ENCODE results near the gene DISC1. TPM values are rescaled to one million over a fixed set of nuclear protein-coding genes. Genes with fewer than 3 reads are reported as not detected.

DISC1 gene
- total and polyA plus RNA-seq, 2 experiments from 2014 or later, result 2.1 to 6.5 TPM

DNA sequence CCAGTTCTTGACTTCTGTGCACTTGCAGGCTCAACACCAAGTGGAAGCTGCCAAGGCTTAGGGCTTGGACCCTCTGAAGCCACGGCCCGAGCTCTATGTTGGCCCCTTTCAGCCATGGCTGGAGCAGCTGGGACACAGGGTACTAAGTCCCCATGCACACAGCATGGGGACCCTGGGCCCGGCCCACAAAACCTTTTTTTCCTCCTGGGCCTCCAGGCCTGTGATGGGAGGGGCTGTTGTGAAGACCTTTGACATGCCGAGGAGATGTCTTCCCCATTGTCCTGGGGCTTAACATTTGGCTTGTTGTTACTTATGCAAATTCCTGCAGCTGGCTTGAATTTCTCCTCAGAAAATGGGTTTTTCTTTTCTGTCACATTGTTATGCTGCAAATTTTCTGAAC lies 59.8 kb downstream of the DISC1 start:
- no peaks in the 10 kb centered on the region for H3K27me3 ChIP-seq (ENCODE audit: insufficient read depth)
- H3F3A ChIP-seq (replicated peaks; ENCODE audit: low read depth), result no peaks in the 10 kb centered on the region
- H3K4me1 ChIP-seq (ENCODE audit: insufficient read depth), result no peaks in the 10 kb centered on the region
- H3K9me2 ChIP-seq (ENCODE audit: insufficient read depth), result peaks cover 4% of the 10 kb centered on the region; the same call in 1 of the 2 replicates
- no peak overlapping the region for H3K4me2 ChIP-seq
- H3K4me1 Mint-ChIP-seq, result peaks cover 14% of the 10 kb centered on the region
- TF ChIP-seq, protein P1, sequence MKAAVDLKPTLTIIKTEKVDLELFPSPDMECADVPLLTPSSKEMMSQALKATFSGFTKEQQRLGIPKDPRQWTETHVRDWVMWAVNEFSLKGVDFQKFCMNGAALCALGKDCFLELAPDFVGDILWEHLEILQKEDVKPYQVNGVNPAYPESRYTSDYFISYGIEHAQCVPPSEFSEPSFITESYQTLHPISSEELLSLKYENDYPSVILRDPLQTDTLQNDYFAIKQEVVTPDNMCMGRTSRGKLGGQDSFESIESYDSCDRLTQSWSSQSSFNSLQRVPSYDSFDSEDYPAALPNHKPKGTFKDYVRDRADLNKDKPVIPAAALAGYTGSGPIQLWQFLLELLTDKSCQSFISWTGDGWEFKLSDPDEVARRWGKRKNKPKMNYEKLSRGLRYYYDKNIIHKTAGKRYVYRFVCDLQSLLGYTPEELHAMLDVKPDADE (IDR thresholded peaks at IDR 0.05), result no peak
- TF ChIP-seq NANOG (IDR thresholded peaks at IDR 0.05; ENCODE audit: borderline replicate concordance) (no peak), ZNF331 (CRISPR knock-in tag; IDR thresholded peaks at IDR 0.05; ENCODE audit: low read depth) (no peak), STAT1 (IDR thresholded peaks at IDR 0.05; ENCODE audit: unreplicated experiment) (no peak), JUNB (IDR thresholded peaks at IDR 0.05; ENCODE audit: unreplicated experiment) (no peak)
- TF ChIP-seq, protein P2, sequence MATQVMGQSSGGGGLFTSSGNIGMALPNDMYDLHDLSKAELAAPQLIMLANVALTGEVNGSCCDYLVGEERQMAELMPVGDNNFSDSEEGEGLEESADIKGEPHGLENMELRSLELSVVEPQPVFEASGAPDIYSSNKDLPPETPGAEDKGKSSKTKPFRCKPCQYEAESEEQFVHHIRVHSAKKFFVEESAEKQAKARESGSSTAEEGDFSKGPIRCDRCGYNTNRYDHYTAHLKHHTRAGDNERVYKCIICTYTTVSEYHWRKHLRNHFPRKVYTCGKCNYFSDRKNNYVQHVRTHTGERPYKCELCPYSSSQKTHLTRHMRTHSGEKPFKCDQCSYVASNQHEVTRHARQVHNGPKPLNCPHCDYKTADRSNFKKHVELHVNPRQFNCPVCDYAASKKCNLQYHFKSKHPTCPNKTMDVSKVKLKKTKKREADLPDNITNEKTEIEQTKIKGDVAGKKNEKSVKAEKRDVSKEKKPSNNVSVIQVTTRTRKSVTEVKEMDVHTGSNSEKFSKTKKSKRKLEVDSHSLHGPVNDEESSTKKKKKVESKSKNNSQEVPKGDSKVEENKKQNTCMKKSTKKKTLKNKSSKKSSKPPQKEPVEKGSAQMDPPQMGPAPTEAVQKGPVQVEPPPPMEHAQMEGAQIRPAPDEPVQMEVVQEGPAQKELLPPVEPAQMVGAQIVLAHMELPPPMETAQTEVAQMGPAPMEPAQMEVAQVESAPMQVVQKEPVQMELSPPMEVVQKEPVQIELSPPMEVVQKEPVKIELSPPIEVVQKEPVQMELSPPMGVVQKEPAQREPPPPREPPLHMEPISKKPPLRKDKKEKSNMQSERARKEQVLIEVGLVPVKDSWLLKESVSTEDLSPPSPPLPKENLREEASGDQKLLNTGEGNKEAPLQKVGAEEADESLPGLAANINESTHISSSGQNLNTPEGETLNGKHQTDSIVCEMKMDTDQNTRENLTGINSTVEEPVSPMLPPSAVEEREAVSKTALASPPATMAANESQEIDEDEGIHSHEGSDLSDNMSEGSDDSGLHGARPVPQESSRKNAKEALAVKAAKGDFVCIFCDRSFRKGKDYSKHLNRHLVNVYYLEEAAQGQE (IDR thresholded peaks at IDR 0.05; ENCODE audit: unreplicated experiment), result no peak
- TF ChIP-seq, protein P3, sequence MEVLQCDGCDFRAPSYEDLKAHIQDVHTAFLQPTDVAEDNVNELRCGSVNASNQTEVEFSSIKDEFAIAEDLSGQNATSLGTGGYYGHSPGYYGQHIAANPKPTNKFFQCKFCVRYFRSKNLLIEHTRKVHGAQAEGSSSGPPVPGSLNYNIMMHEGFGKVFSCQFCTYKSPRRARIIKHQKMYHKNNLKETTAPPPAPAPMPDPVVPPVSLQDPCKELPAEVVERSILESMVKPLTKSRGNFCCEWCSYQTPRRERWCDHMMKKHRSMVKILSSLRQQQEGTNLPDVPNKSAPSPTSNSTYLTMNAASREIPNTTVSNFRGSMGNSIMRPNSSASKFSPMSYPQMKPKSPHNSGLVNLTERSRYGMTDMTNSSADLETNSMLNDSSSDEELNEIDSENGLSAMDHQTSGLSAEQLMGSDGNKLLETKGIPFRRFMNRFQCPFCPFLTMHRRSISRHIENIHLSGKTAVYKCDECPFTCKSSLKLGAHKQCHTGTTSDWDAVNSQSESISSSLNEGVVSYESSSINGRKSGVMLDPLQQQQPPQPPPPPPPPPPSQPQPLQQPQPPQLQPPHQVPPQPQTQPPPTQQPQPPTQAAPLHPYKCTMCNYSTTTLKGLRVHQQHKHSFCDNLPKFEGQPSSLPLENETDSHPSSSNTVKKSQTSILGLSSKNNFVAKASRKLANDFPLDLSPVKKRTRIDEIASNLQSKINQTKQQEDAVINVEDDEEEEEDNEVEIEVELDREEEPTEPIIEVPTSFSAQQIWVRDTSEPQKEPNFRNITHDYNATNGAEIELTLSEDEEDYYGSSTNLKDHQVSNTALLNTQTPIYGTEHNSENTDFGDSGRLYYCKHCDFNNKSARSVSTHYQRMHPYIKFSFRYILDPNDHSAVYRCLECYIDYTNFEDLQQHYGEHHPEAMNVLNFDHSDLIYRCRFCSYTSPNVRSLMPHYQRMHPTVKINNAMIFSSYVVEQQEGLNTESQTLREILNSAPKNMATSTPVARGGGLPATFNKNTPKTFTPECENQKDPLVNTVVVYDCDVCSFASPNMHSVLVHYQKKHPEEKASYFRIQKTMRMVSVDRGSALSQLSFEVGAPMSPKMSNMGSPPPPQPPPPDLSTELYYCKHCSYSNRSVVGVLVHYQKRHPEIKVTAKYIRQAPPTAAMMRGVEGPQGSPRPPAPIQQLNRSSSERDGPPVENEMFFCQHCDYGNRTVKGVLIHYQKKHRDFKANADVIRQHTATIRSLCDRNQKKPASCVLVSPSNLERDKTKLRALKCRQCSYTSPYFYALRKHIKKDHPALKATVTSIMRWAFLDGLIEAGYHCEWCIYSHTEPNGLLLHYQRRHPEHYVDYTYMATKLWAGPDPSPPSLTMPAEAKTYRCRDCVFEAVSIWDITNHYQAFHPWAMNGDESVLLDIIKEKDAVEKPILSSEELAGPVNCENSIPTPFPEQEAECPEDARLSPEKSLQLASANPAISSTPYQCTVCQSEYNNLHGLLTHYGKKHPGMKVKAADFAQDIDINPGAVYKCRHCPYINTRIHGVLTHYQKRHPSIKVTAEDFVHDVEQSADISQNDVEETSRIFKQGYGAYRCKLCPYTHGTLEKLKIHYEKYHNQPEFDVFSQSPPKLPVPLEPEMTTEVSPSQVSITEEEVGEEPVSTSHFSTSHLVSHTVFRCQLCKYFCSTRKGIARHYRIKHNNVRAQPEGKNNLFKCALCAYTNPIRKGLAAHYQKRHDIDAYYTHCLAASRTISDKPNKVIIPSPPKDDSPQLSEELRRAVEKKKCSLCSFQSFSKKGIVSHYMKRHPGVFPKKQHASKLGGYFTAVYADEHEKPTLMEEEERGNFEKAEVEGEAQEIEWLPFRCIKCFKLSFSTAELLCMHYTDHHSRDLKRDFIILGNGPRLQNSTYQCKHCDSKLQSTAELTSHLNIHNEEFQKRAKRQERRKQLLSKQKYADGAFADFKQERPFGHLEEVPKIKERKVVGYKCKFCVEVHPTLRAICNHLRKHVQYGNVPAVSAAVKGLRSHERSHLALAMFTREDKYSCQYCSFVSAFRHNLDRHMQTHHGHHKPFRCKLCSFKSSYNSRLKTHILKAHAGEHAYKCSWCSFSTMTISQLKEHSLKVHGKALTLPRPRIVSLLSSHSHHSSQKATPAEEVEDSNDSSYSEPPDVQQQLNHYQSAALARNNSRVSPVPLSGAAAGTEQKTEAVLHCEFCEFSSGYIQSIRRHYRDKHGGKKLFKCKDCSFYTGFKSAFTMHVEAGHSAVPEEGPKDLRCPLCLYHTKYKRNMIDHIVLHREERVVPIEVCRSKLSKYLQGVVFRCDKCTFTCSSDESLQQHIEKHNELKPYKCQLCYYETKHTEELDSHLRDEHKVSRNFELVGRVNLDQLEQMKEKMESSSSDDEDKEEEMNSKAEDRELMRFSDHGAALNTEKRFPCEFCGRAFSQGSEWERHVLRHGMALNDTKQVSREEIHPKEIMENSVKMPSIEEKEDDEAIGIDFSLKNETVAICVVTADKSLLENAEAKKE (CRISPR knock-in tag; IDR thresholded peaks at IDR 0.05), result no peak
- TF ChIP-seq, protein P4, sequence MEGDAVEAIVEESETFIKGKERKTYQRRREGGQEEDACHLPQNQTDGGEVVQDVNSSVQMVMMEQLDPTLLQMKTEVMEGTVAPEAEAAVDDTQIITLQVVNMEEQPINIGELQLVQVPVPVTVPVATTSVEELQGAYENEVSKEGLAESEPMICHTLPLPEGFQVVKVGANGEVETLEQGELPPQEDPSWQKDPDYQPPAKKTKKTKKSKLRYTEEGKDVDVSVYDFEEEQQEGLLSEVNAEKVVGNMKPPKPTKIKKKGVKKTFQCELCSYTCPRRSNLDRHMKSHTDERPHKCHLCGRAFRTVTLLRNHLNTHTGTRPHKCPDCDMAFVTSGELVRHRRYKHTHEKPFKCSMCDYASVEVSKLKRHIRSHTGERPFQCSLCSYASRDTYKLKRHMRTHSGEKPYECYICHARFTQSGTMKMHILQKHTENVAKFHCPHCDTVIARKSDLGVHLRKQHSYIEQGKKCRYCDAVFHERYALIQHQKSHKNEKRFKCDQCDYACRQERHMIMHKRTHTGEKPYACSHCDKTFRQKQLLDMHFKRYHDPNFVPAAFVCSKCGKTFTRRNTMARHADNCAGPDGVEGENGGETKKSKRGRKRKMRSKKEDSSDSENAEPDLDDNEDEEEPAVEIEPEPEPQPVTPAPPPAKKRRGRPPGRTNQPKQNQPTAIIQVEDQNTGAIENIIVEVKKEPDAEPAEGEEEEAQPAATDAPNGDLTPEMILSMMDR (conservative IDR thresholded peaks at IDR 0.05; ENCODE audit: low read depth in 2 of 2), result no peak
- no peak overlapping the region for H3K4me3 Mint-ChIP-seq
- H3K79me2 ChIP-seq (replicated peaks; ENCODE audit: insufficient read depth), result no peaks in the 10 kb centered on the region
- H4K20me1 ChIP-seq (replicated peaks; ENCODE audit: insufficient read depth), result no peaks in the 10 kb centered on the region
- DNase-seq (ENCODE audit: low spot score), result no peak
- peaks cover 26% of the 10 kb centered on the region for H3K36me3 Mint-ChIP-seq (ENCODE audit: low read depth)
- no peak overlapping the region for H3K4me3 ChIP-seq
- H3K36me3 ChIP-seq (ENCODE audit: insufficient read depth), result 0 out of 2 replicates have a peak, but pooled peaks cover 7% of the 10 kb centered on the region
- no peak overlapping the region for H3K27ac Mint-ChIP-seq
- no peak overlapping the region for H3K27ac ChIP-seq (ENCODE audit: low read depth)
- no peak for ATAC-seq
- H2AFZ ChIP-seq, result no peak overlapping the region
- H3K27me3 Mint-ChIP-seq (ENCODE audit: insufficient read depth, low read depth, poor library complexity), result no peaks in the 10 kb centered on the region
- H3K9me3 Mint-ChIP-seq, result peaks cover 37% of the 10 kb centered on the region
